ENCODE results near the gene ANGPTL8.

- TF ChIP-seq CTCF (IDR thresholded peaks at IDR 0.05; ENCODE audit: low read depth, low read length, poor library complexity, severe bottlenecking) (no peak), EZH2phosphoT487 (IDR thresholded peaks at IDR 0.05; ENCODE audit: borderline replicate concordance, low read length) (no peak)
Measured at GRCh38 chr19:11284515-11284914, 45.1 kb downstream of the ANGPTL8 start.
